Loucy (cell line): ENCODE measurements around the gene ABLIM1.

Source experiments
- H2AFZ ChIP-seq: fragments of 200-600 bp; sonication (generic); 2 replicates; pipeline ENCODE4 v1.6.0; 2016; ENCODE audit warnings: antibody characterized with exemption, mild to moderate bottlenecking, low read length, moderate library complexity
- H3F3A ChIP-seq: fragments of 200-600 bp; 2 replicates; pipeline ENCODE4 v1.6.0; 2016; ENCODE audit warnings: antibody characterized with exemption, low read depth, mild to moderate bottlenecking
- H3K27me3 ChIP-seq: fragments of 200-600 bp; sonication (generic); 2 replicates; pipeline ENCODE4 v1.6.1; 2014; ENCODE audit warnings: low read length, mild to moderate bottlenecking; ENCODE audit not compliant: insufficient read depth, poor library complexity, severe bottlenecking
- H3K36me3 ChIP-seq: fragments of 200-600 bp; sonication (generic); 2 replicates; pipeline ENCODE4 v1.6.1; 2016; ENCODE audit warnings: low read length; ENCODE audit not compliant: insufficient read depth
- H3K4me1 ChIP-seq: fragments of 200-600 bp; sonication (generic); 2 replicates; pipeline ENCODE4 v1.5.1; 2014; ENCODE audit warnings: low read length, mild to moderate bottlenecking; ENCODE audit not compliant: insufficient read depth, poor library complexity, severe bottlenecking
- H3K4me2 ChIP-seq: fragments of 200-600 bp; sonication (generic); 2 replicates; pipeline ENCODE4 v1.6.0; 2014; ENCODE audit warnings: antibody characterized with exemption, low read length, low read depth, mild to moderate bottlenecking; ENCODE audit not compliant: poor library complexity, severe bottlenecking
- H3K4me3 ChIP-seq: fragments of 200-600 bp; sonication (generic); 2 replicates; pipeline ENCODE4 v1.5.1; 2014; ENCODE audit warnings: low read length, mild to moderate bottlenecking, mixed read lengths; ENCODE audit not compliant: poor library complexity, severe bottlenecking
- H3K79me2 ChIP-seq: fragments of 200-600 bp; sonication (generic); 2 replicates; pipeline ENCODE4 v1.6.1; 2014; ENCODE audit warnings: low read length; ENCODE audit not compliant: insufficient read depth
- H3K9ac ChIP-seq: fragments of 200-600 bp; sonication (generic); 2 replicates; pipeline ENCODE4 v1.6.0; 2014; ENCODE audit warnings: mild to moderate bottlenecking, low read depth, low read length, moderate library complexity; ENCODE audit not compliant: poor library complexity, severe bottlenecking
- H3K9me2 ChIP-seq: fragments of 200-600 bp; sonication (generic); replicated peaks from 2 replicates; pipeline ENCODE4 v1.6.1; 2016; ENCODE audit warnings: low read depth, low read length, mixed read lengths
- H3K9me3 ChIP-seq: fragments of 200-600 bp; sonication (generic); 2 replicates; pipeline ENCODE4 v1.6.1; 2014; ENCODE audit warnings: mild to moderate bottlenecking, antibody characterized with exemption, low read length, low read depth; ENCODE audit not compliant: insufficient read depth
- H4K20me1 ChIP-seq: fragments of 200-600 bp; sonication (generic); 2 replicates; pipeline ENCODE4 v1.6.0; 2014; ENCODE audit warnings: antibody characterized with exemption, low read length, mild to moderate bottlenecking; ENCODE audit not compliant: insufficient read depth, poor library complexity, severe bottlenecking
- EZH2phosphoT487 ChIP-seq: fragments of 200-600 bp; IDR thresholded peaks from 2 replicates; pipeline ENCODE4 v1.6.1; 2018; ENCODE audit warnings: antibody characterized with exemption, mild to moderate bottlenecking, moderate library complexity, borderline replicate concordance
- TF ChIP-seq, protein P1 (sequence below): fragments of 200-600 bp; sonication (generic); conservative IDR thresholded peaks from 2 replicates; pipeline ENCODE4 v1.5.1; 2014; ENCODE audit warnings: mild to moderate bottlenecking, antibody characterized with exemption, low read length

The ABLIM1 gene

DNA sequence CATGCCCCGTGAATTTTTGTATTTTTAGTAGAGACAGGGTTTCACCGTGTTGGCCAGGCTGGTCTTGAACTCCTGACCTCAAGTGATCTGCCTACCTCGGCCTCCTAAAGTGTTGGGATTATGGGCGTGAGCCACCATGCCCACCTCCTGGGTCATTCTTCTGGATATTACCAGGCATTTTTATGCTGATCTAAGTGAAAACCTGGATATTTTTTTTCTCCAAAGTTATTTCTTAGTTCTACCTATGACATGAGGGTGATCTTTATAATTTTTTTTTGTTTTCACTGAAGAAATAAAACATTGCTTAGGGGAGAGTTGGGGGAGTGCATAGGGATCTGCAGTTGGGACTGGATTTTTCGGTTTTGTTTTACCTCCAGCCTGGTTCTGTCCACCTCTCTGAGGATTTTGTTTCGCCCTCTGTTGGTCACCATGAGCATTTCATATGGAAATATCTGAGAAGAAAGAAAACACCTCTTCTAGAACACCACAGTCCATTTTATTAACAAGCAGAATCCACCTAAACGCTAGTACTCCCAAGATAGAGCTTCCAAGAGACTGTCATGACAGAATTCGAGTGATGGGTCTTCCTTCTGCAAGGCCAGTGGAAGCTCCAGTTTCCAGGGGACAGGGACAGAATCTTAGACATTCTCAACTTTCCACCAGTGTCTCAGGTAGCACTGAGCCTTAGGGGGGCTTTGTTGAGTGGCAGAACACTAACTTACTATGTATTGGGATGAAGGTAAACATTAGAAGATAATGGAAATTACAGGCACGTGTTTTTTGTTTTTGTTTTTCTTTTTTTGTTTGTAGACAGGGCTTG lies 220.4 kb downstream of the ABLIM1 start:
- Histone ChIP-seq H3K9ac (no peak overlapping the region), H3K9me2 (no peaks in the 10 kb centered on the region), H3K4me2 (no peak overlapping the region), H3K9me3 (no peaks in the 10 kb centered on the region), H2AFZ (no peak overlapping the region), H3K4me1 (peaks cover 10% of the 10 kb centered on the region), H3K36me3 (peaks cover 93% of the 10 kb centered on the region; the same call in 1 of the 2 replicates), H3F3A (no peaks in the 10 kb centered on the region), H3K27me3 (no peaks in the 10 kb centered on the region), H3K79me2 (no peaks in the 10 kb centered on the region), H3K4me3 (no peak overlapping the region), H4K20me1 (no peaks in the 10 kb centered on the region)
- TF ChIP-seq, protein P1, sequence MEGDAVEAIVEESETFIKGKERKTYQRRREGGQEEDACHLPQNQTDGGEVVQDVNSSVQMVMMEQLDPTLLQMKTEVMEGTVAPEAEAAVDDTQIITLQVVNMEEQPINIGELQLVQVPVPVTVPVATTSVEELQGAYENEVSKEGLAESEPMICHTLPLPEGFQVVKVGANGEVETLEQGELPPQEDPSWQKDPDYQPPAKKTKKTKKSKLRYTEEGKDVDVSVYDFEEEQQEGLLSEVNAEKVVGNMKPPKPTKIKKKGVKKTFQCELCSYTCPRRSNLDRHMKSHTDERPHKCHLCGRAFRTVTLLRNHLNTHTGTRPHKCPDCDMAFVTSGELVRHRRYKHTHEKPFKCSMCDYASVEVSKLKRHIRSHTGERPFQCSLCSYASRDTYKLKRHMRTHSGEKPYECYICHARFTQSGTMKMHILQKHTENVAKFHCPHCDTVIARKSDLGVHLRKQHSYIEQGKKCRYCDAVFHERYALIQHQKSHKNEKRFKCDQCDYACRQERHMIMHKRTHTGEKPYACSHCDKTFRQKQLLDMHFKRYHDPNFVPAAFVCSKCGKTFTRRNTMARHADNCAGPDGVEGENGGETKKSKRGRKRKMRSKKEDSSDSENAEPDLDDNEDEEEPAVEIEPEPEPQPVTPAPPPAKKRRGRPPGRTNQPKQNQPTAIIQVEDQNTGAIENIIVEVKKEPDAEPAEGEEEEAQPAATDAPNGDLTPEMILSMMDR: peak; percentile 65
- no peak for TF ChIP-seq EZH2phosphoT487

DNA sequence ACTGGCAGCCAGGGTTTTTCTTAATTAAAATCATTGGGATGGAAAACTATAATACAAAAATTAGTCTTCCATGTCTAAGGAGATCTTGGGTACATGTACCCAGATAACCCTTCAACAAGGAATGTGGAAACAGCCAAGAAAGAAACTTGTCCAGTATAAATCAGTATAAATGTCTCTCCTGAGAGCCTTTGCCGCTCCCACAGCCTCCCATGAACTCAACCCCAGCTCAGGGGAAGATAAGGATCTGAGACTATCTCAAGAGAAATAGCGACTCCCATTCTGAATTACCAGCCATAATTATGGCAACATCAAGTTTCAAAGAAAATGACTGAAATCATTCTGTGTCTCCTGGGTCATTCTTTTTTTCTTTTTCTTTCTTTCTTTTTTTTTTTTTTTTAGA lies 221.1 kb downstream of the ABLIM1 start:
- Histone ChIP-seq H3K9ac (no peak overlapping the region), H3K9me2 (no peaks in the 10 kb centered on the region), H3K9me3 (no peaks in the 10 kb centered on the region), H3K27me3 (no peaks in the 10 kb centered on the region), H3K4me3 (no peak overlapping the region), H4K20me1 (no peaks in the 10 kb centered on the region), H3K36me3 (peaks cover 91% of the 10 kb centered on the region; the same call in 1 of the 2 replicates), H3K4me1 (peaks cover 2% of the 10 kb centered on the region), H2AFZ (no peak overlapping the region), H3F3A (no peaks in the 10 kb centered on the region; the same call in 1 of the 2 replicates), H3K79me2 (no peaks in the 10 kb centered on the region), H3K4me2 (no peak overlapping the region)
- TF ChIP-seq EZH2phosphoT487: no peak
- TF ChIP-seq, protein P1: no peak

DNA sequence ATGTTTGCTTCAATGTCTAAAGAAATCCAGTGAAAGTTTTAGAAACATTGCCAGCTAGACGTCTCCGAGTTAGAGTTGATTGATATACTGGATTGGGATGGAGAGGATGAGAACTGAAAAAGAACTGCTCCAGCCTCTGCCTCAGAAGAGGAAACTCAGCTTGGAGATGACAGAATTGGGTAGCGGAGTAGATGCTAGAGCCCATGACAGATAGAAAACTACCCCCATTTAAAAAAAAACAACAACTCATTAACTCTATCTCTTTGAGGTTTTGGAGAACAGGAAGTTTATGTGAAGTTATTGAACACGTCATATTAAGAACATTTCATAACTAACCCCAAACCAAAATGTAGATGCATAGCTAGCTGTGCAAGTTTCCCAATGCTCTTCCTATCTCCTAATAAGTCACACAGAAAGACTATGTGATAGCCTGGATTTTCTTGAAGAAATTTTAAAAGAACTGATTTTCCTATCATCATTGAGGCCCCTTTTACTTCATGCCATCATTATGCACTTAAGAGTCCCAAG lies 225.4 kb downstream of the ABLIM1 start:
- H3K9me2 ChIP-seq: no peaks in the 10 kb centered on the region
- H3K36me3 ChIP-seq: peaks cover 54% of the 10 kb centered on the region; the same call in 1 of the 2 replicates
- H3K9me3 ChIP-seq: no peaks in the 10 kb centered on the region
- no peak overlapping the region for H2AFZ ChIP-seq
- H3K4me3 ChIP-seq: no peak overlapping the region
- TF ChIP-seq, protein P1: no peak
- TF ChIP-seq EZH2phosphoT487: no peak
- H3F3A ChIP-seq: no peaks in the 10 kb centered on the region; the same call in 1 of the 2 replicates
- H3K4me1 ChIP-seq: no peaks in the 10 kb centered on the region
- no peaks in the 10 kb centered on the region for H3K79me2 ChIP-seq
- H4K20me1 ChIP-seq: no peaks in the 10 kb centered on the region
- H3K27me3 ChIP-seq: no peaks in the 10 kb centered on the region
- no peak overlapping the region for H3K4me2 ChIP-seq
- no peak overlapping the region for H3K9ac ChIP-seq
